Suprapubic skin (tissue), 4 donors: Measurements from ENCODE around the gene VEPH1.

Source experiments
- EP300 ChIP-seq: sonication (generic); formaldehyde crosslinking; IDR thresholded peaks from one replicate; pipeline ENCODE4 v1.6.1; 2017; ENCODE audit warnings: antibody characterized with exemption
- POLR2A ChIP-seq, 2 donors: fragments of 450-650 bp; IDR thresholded peaks; one replicate each; pipeline ENCODE4 v1.6.1; 2017; ENCODE audit warnings: antibody characterized with exemption in 2 of 2, mild to moderate bottlenecking in 2 of 2, moderate library complexity in 2 of 2
- POLR2AphosphoS5 ChIP-seq, 3 donors: sonication (generic); formaldehyde crosslinking; IDR thresholded peaks; one replicate each; pipeline ENCODE4 v1.6.1; 2017; ENCODE audit warnings: antibody characterized with exemption in 3 of 3
- TF ChIP-seq, protein P1 (sequence below), 2 donors: fragments of 200-600 bp in 1 of 2; fragments of 450-650 bp in 1 of 2; sonication (generic) in 1 of 2; IDR thresholded peaks; one replicate each; pipeline ENCODE4 v1.5.1; 2016 to 2019; ENCODE audit warnings: antibody characterized with exemption in 2 of 2, mild to moderate bottlenecking in 1 of 2, moderate library complexity in 1 of 2

DNA sequence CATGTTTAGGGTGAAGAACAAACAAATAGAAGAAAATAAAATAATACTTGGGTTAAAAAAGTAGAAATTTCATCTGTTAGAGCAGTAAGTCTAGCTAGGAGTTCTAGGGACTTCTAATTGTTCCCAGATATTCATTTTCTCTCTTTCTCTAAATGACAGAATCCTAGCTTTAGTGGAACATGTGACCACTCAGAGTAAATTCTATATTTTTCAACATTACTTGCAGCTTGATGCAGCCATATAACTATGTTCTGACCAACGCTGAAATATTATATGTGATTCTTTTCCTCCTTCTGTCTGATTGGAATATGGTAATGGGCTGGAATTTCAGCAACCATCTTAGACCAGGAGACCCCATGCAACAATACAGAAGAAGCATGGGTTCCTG lies 58.4 kb downstream of the VEPH1 start:
- no peak for TF ChIP-seq POLR2A (IDR thresholded peaks at IDR 0.05)
- TF ChIP-seq, protein P1, sequence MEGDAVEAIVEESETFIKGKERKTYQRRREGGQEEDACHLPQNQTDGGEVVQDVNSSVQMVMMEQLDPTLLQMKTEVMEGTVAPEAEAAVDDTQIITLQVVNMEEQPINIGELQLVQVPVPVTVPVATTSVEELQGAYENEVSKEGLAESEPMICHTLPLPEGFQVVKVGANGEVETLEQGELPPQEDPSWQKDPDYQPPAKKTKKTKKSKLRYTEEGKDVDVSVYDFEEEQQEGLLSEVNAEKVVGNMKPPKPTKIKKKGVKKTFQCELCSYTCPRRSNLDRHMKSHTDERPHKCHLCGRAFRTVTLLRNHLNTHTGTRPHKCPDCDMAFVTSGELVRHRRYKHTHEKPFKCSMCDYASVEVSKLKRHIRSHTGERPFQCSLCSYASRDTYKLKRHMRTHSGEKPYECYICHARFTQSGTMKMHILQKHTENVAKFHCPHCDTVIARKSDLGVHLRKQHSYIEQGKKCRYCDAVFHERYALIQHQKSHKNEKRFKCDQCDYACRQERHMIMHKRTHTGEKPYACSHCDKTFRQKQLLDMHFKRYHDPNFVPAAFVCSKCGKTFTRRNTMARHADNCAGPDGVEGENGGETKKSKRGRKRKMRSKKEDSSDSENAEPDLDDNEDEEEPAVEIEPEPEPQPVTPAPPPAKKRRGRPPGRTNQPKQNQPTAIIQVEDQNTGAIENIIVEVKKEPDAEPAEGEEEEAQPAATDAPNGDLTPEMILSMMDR (IDR thresholded peaks at IDR 0.05) = no peak
- no peak for TF ChIP-seq EP300
- no peak for TF ChIP-seq POLR2AphosphoS5 (IDR thresholded peaks at IDR 0.05)
